ENCODE measurements around the gene PRDX2. TPM values are rescaled to one million over a fixed set of nuclear protein-coding genes. Genes with fewer than 3 reads are reported as not detected.

Gene PRDX2
- polyA plus RNA-seq, 1 donor from 2014 or later, result 882 TPM

GRCh38 chr19:12770922-12771321, 30.7 kb downstream of the PRDX2 start:
- TF ChIP-seq RAD21 (conservative IDR thresholded peaks at IDR 0.05) (no peak), POLR2AphosphoS5 (IDR thresholded peaks at IDR 0.05) (no peak), MXI1 (conservative IDR thresholded peaks at IDR 0.05; ENCODE audit: poor library complexity, severe bottlenecking) (no peak), TAF1 (IDR thresholded peaks at IDR 0.05; ENCODE audit: low read depth) (no peak), REST (IDR thresholded peaks at IDR 0.05; ENCODE audit: borderline replicate concordance) (no peak), EZH2 (IDR thresholded peaks at IDR 0.05; ENCODE audit: borderline replicate concordance, insufficient read depth, low read length, poor library complexity, severe bottlenecking) (no peak), SMC3 (conservative IDR thresholded peaks at IDR 0.05; ENCODE audit: poor library complexity) (no peak), CTCF (IDR thresholded peaks at IDR 0.05; ENCODE audit: poor library complexity, severe bottlenecking) (no peak)
- Histone ChIP-seq H3K4me3 (ENCODE audit: low read length) (no peak overlapping the region), H3K9me2 (ENCODE audit: insufficient read depth, low read length) (no peaks in the 10 kb centered on the region), H3F3A (ENCODE audit: insufficient read depth, low read length, poor library complexity, severe bottlenecking) (no peaks in the 10 kb centered on the region), H3K9ac (ENCODE audit: low read length) (no peak overlapping the region), H3K9me3 (ENCODE audit: low read length) (no peaks in the 10 kb centered on the region), H3K27ac (ENCODE audit: low read length) (no peak overlapping the region), H3K79me2 (replicated peaks; ENCODE audit: insufficient read depth, low read length) (no peaks in the 10 kb centered on the region), H4K20me1 (ENCODE audit: insufficient read depth) (no peaks in the 10 kb centered on the region), H3K36me3 (ENCODE audit: insufficient read depth, low read length) (no peaks in the 10 kb centered on the region), H3K27me3 (ENCODE audit: insufficient read depth, low read depth, low read length) (no peaks in the 10 kb centered on the region), H3K4me2 (ENCODE audit: low read length) (no peak overlapping the region), H2AFZ (ENCODE audit: low read depth, low read length) (no peak overlapping the region)

DNA sequence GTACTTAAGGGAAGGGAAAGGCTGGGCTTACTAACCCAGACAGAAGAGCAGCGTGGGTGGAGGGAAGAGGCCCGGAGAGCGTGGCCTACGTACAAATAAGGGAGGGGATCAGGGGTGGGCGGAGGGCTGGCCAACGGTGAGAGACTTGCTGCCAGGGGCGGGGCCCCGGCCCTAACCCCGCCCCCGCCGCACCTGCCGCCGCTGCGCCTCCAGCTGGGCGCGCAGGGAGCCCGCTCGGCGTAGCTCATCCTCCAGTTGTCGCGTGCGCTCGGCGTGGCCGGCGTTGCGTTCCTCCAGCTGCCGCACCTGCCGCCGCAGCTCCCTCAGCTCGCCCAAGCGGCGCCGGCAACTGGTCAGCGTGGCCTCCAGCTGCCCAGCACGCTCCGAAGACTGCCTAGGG, 31.9 kb downstream of the PRDX2 start:
- Histone ChIP-seq H3K9me3 (ENCODE audit: low read length) (no peaks in the 10 kb centered on the region), H3K27ac (ENCODE audit: low read length) (no peak overlapping the region), H2AFZ (ENCODE audit: low read depth, low read length) (no peak overlapping the region), H4K20me1 (ENCODE audit: insufficient read depth) (no peaks in the 10 kb centered on the region), H3K9ac (ENCODE audit: low read length) (no peak overlapping the region), H3K9me2 (ENCODE audit: insufficient read depth, low read length) (no peaks in the 10 kb centered on the region), H3K27me3 (ENCODE audit: insufficient read depth, low read depth, low read length) (no peaks in the 10 kb centered on the region), H3F3A (ENCODE audit: insufficient read depth, low read length, poor library complexity, severe bottlenecking) (no peaks in the 10 kb centered on the region), H3K79me2 (replicated peaks; ENCODE audit: insufficient read depth, low read length) (no peaks in the 10 kb centered on the region), H3K4me3 (ENCODE audit: low read length) (no peak overlapping the region), H3K4me2 (ENCODE audit: low read length) (no peak overlapping the region), H3K36me3 (ENCODE audit: insufficient read depth, low read length) (no peaks in the 10 kb centered on the region)
- TF ChIP-seq CTCF (IDR thresholded peaks at IDR 0.05; ENCODE audit: poor library complexity, severe bottlenecking), result no peak
- TF ChIP-seq SMC3 (conservative IDR thresholded peaks at IDR 0.05; ENCODE audit: poor library complexity), result no peak
